ENCODE measurements around the gene LRRC1. TPM values are rescaled to one million over a fixed set of nuclear protein-coding genes. Genes with fewer than 3 reads are reported as not detected.

Gene LRRC1
- total RNA-seq, 1 experiment from 2014 or later, result 7.9 TPM

GRCh38 chr6:53815381-53816119, 20.7 kb downstream of the LRRC1 start:
- no peak for DNase-seq (ENCODE audit: low spot score)

GRCh38 chr6:53818858-53819609, 24.2 kb downstream of the LRRC1 start:
- no peak for DNase-seq (ENCODE audit: low spot score)

- no peak for DNase-seq (ENCODE audit: low spot score)
Observed at GRCh38 chr6:53822401-53823125, 27.8 kb downstream of the LRRC1 start.

- no peak for DNase-seq (ENCODE audit: low spot score)
Observed at GRCh38 chr6:53824714-53825113, 29.9 kb downstream of the LRRC1 start.

- no peak for DNase-seq (ENCODE audit: low spot score)
Observed at GRCh38 chr6:53825532-53826321, 30.9 kb downstream of the LRRC1 start.

GRCh38 chr6:53827531-53827930, 32.7 kb downstream of the LRRC1 start:
- DNase-seq (ENCODE audit: low spot score), result no peak

- DNase-seq (ENCODE audit: low spot score), result no peak
Observed at GRCh38 chr6:53828215-53828614, 33.4 kb downstream of the LRRC1 start.

- DNase-seq (ENCODE audit: low spot score), result no peak
Observed at GRCh38 chr6:53828966-53829697, 34.3 kb downstream of the LRRC1 start.

GRCh38 chr6:53829698-53830221, 35.0 kb downstream of the LRRC1 start:
- no peak for DNase-seq (ENCODE audit: low spot score)

GRCh38 chr6:53830366-53830765, 35.6 kb downstream of the LRRC1 start:
- DNase-seq (ENCODE audit: low spot score), result no peak

GRCh38 chr6:53831081-53831869, 36.5 kb downstream of the LRRC1 start:
- no peak for DNase-seq (ENCODE audit: low spot score)

GRCh38 chr6:53831936-53832660, 37.3 kb downstream of the LRRC1 start:
- no peak for DNase-seq (ENCODE audit: low spot score)

- DNase-seq (ENCODE audit: low spot score), result no peak
Observed at GRCh38 chr6:53833155-53833554, 38.4 kb downstream of the LRRC1 start.

GRCh38 chr6:53834132-53834531, 39.3 kb downstream of the LRRC1 start:
- no peak for DNase-seq (ENCODE audit: low spot score)

- no peak for DNase-seq (ENCODE audit: low spot score)
Observed at GRCh38 chr6:53837865-53838769, 43.3 kb downstream of the LRRC1 start.

- no peak for DNase-seq (ENCODE audit: low spot score)
Observed at GRCh38 chr6:53840027-53840426, 45.2 kb downstream of the LRRC1 start.

- no peak for DNase-seq (ENCODE audit: low spot score)
Observed at GRCh38 chr6:53845280-53846195, 50.7 kb downstream of the LRRC1 start.
